GM19455 (cell line): ENCODE data around the gene DHX35.
"Not testable (repeated sequence)": the region's sequence is repeated elsewhere in the genome, so short reads cannot be mapped to it uniquely, and the experiment has no call there.

Experiments used
- ATAC-seq: cut with Tn5 transposase; IDR thresholded peaks from one replicate; pipeline ENCODE4 v1.9.1; 2021; ENCODE audit not compliant: unreplicated experiment

DHX35 gene

GRCh38 chr20:38975539-38976120 lies 13.5 kb downstream of the DHX35 start:
- ATAC-seq, result no peak

- ATAC-seq, result no peak
Measured at GRCh38 chr20:38979434-38979833, 17.3 kb downstream of the DHX35 start.

GRCh38 chr20:38979842-38980241 lies 17.7 kb downstream of the DHX35 start:
- no peak for ATAC-seq

- no peak for ATAC-seq
Measured at GRCh38 chr20:38982291-38982690, 20.1 kb downstream of the DHX35 start.

- no peak for ATAC-seq
Measured at GRCh38 chr20:38985060-38985459, 22.9 kb downstream of the DHX35 start.

- no peak for ATAC-seq
Measured at GRCh38 chr20:38985603-38986170, 23.5 kb downstream of the DHX35 start.

GRCh38 chr20:38986663-38987062 lies 24.5 kb downstream of the DHX35 start:
- no peak for ATAC-seq

- peak; percentile 86 for ATAC-seq
Measured at GRCh38 chr20:38987777-38988176, 25.6 kb downstream of the DHX35 start.

GRCh38 chr20:38990728-38991127 lies 28.6 kb downstream of the DHX35 start:
- ATAC-seq, result no peak

- no peak for ATAC-seq
Measured at GRCh38 chr20:38991814-38992704, 29.9 kb downstream of the DHX35 start.

- no peak for ATAC-seq
Measured at GRCh38 chr20:38995536-38996044, 33.4 kb downstream of the DHX35 start.

- ATAC-seq, result not testable (repeated sequence)
Measured at GRCh38 chr20:38996866-38997265, 34.7 kb downstream of the DHX35 start.

- peak; percentile 93 for ATAC-seq
Measured at GRCh38 chr20:38997622-38998021, 35.5 kb downstream of the DHX35 start.

GRCh38 chr20:38999217-38999616 lies 37.1 kb downstream of the DHX35 start:
- no peak for ATAC-seq

GRCh38 chr20:38999965-39000910 lies 38.1 kb downstream of the DHX35 start:
- ATAC-seq, result no peak

GRCh38 chr20:39004508-39004907 lies 42.4 kb downstream of the DHX35 start:
- ATAC-seq, result no peak

- ATAC-seq, result no peak
Measured at GRCh38 chr20:39009348-39009747, 47.2 kb downstream of the DHX35 start.

GRCh38 chr20:39010496-39010895 lies 48.4 kb downstream of the DHX35 start:
- ATAC-seq, result no peak

GRCh38 chr20:39013662-39014109 lies 51.5 kb downstream of the DHX35 start:
- ATAC-seq, result no peak

GRCh38 chr20:39016041-39016440 lies 53.9 kb downstream of the DHX35 start:
- ATAC-seq, result no peak

- ATAC-seq, result no peak
Measured at GRCh38 chr20:39016506-39016905, 54.4 kb downstream of the DHX35 start.
